AG04449 (cell line): ENCODE measurements around the gene NDUFC2.
"Not testable (repeated sequence)": the region's sequence is repeated elsewhere in the genome, so short reads cannot be mapped to it uniquely, and the experiment has no call there.

Source experiments
- CTCF ChIA-PET: fragments of 350-600 bp; formaldehyde crosslinking; extraction: SDS; loops from one replicate; lab custom pipeline; 2021; ENCODE audit warnings: antibody characterized with exemption; lab: Yijun Ruan, JAX
- POLR2A ChIA-PET: fragments of 400-600, 350-600 bp; formaldehyde crosslinking; extraction: SDS; loops from one replicate; lab custom pipeline; 2020; ENCODE audit warnings: antibody characterized with exemption, inconsistent platforms; lab: Yijun Ruan, JAX
- DNase-seq: peaks from one replicate; pipeline ENCODE4 v3.0.0-alpha.2; 2010; ENCODE audit warnings: low read depth, low spot score
- H3K4me3 ChIP-seq: 2 replicates; pipeline ENCODE4 v1.5.1; 2011; ENCODE audit warnings: low read depth, mild to moderate bottlenecking, control low read depth, low read length
- TF ChIP-seq, protein P1 (sequence below): IDR thresholded peaks from one replicate; pipeline ENCODE4 v1.5.1; 2011; ENCODE audit warnings: mild to moderate bottlenecking, moderate library complexity, low read length, control low read depth, inconsistent platforms; ENCODE audit not compliant: insufficient read depth; ENCODE audit errors: missing control alignments

The NDUFC2 gene

GRCh38 chr11:78044706-78045105 lies 35.0 kb downstream of the NDUFC2 start:
- no peak for DNase-seq
- H3K4me3 ChIP-seq: no peak overlapping the region
- ChIA-PET CTCF (interaction anchor here (1.2 to 7.0 kb wide), 14 partner anchors 8 to 520 kb away, joined by 3 to 90 read pairs (median 12); partner anchors contain the start of genes INTS4 and NDUFC2), POLR2A (no interaction called here)
- TF ChIP-seq, protein P1, sequence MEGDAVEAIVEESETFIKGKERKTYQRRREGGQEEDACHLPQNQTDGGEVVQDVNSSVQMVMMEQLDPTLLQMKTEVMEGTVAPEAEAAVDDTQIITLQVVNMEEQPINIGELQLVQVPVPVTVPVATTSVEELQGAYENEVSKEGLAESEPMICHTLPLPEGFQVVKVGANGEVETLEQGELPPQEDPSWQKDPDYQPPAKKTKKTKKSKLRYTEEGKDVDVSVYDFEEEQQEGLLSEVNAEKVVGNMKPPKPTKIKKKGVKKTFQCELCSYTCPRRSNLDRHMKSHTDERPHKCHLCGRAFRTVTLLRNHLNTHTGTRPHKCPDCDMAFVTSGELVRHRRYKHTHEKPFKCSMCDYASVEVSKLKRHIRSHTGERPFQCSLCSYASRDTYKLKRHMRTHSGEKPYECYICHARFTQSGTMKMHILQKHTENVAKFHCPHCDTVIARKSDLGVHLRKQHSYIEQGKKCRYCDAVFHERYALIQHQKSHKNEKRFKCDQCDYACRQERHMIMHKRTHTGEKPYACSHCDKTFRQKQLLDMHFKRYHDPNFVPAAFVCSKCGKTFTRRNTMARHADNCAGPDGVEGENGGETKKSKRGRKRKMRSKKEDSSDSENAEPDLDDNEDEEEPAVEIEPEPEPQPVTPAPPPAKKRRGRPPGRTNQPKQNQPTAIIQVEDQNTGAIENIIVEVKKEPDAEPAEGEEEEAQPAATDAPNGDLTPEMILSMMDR: no peak

DNA sequence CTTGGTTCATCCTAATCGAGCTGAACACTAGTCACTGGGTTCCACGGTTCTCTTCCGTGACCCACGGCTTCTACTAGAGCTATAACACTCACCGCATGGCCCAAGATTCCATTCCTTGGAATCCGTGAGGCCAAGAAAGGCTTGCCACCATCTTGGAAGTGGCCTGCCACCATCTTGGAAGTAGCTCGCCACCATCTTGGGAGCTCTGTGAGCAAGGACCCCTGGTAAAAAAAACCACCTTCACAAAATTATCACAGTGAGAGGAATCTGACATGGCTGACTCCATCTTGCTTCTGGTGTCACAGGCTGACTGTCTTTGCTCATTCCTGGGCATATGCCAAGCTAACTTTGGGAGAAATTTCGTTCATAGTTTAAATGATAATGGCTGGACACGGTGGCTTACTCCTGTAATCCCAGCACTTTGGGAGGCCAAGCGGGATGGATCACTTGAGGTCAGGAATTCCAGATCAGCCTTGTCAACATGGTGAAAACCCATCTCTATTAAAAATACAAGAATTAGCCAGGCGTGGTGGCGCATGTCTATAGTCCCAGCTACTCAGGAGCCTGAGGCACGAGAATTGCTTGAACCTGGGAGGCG lies 37.7 kb downstream of the NDUFC2 start:
- ChIA-PET CTCF (interaction anchor here (1.1 to 1.6 kb wide), 2 partner anchors 9 to 47 kb away, joined by 3 to 11 read pairs; partner anchors contain the start of gene INTS4), POLR2A (no interaction called here)
- no peak overlapping the region for H3K4me3 ChIP-seq
- TF ChIP-seq, protein P1: no peak
- DNase-seq: no peak

GRCh38 chr11:78041380-78041719 lies 38.3 kb downstream of the NDUFC2 start:
- POLR2A ChIA-PET: interaction anchor here (0.6 to 0.9 kb wide), 2 partner anchors 16 to 39 kb away, joined by 3 read pairs; partner anchors contain the start of gene NDUFC2
- H3K4me3 ChIP-seq, DNase-seq: not testable (repeated sequence)
- CTCF ChIA-PET: interaction anchor here (1.1 to 1.6 kb wide), 2 partner anchors 9 to 47 kb away, joined by 3 to 11 read pairs; partner anchors contain the start of gene INTS4

GRCh38 chr11:78040691-78041379 lies 38.8 kb downstream of the NDUFC2 start:
- no peak overlapping the region for H3K4me3 ChIP-seq
- POLR2A ChIA-PET: interaction anchor here (0.6 to 0.9 kb wide), 2 partner anchors 16 to 39 kb away, joined by 3 read pairs; partner anchors contain the start of gene NDUFC2
- TF ChIP-seq, protein P1: no peak
- DNase-seq: no peak
- CTCF ChIA-PET: interaction anchor here (1.1 to 1.6 kb wide), 4 partner anchors 10 to 422 kb away, joined by 3 to 11 read pairs (median 3); partner anchors contain the start of gene INTS4

DNA sequence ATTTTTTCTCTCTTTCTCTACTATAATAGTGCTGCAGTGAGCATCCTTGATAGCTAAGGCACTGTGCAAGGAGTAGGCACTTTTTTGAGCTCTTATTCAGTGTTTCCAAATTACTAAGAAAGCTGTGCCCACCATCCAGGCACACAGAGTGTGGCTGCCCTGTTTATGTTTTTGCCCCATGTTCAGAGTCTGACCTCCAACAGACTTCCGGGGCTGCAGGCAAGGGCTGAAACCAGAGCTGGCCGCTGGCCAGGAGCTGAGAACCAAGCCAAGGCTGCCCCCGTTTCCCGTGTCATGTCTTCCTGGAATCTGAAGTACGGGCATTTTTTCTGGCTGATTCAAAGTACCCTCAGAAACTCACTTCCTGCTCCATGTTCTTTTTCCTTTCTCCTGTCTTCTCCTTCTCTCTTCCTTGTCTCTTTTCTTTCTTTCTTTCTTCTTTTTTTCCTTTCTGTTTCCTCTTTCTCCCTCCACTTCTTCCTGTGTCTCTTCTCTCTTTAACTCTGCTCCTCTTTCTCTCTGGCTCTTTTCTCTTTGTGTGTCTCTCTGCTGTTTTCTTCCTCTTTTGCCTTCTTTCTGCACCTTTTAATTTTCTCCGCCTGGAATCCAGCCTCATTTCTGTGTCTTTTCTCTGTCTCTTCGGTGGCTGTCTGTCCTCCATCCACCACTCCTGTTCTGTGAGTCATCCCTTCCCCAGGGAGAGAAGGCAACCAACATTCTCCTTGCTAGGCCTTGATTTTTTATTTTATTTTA lies 39.6 kb downstream of the NDUFC2 start:
- TF ChIP-seq, protein P1: no peak
- ChIA-PET POLR2A (no interaction called here), CTCF (interaction anchor here (1.2 to 1.6 kb wide), 5 partner anchors 8 to 421 kb away, joined by 3 to 11 read pairs (median 4); no protein-coding TSS in a partner anchor)
- H3K4me3 ChIP-seq: peak overlapping the region; percentile 29
- DNase-seq: peak; percentile 63

DNA sequence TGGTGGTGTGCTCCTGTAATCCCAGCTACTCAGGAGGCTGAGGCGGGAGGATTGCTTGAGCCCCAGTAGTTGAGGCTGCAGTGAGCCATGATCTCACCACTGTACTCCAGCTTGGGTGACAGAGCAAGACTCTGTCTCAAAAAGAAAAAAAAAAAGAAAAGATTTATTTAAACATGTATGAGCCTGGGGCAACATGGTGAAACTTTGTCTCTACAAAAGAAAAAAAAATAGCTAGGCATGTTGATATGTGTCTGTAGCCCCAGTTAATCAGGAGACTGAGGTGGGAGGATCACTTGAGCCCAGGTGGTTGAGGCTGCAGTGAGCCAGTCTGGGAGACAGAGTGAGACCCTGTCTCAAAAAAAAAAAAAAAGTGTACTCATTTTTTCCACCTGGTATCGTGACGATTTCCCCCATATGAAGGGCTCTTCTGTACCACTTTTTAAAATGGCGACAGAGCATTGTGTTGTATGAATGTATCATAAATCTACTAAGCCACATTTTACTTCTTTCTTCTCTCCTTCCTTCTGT lies 40.2 kb downstream of the NDUFC2 start:
- no peak overlapping the region for H3K4me3 ChIP-seq
- CTCF ChIA-PET: interaction anchor here (1.2 to 1.5 kb wide), 3 partner anchors 9 to 219 kb away, joined by 3 to 4 read pairs (median 4); no protein-coding TSS in a partner anchor
- DNase-seq: no peak
- POLR2A ChIA-PET: no interaction called here
- TF ChIP-seq, protein P1: no peak
